Mesenteric fat pad (tissue), 1 donor: ENCODE measurements around the gene FAM120B. TPM values are rescaled to one million over a fixed set of nuclear protein-coding genes. Genes with fewer than 3 reads are reported as not detected.

Experiments
- DNase-seq: peaks from one replicate; pipeline ENCODE4 v3.0.0-alpha.2; 2020; ENCODE audit warnings: low spot score
- total RNA-seq: library from RNA; stranded (reverse); fragmentation: NEBNext Ultra II Directional; extraction: Animal tissue kit (Norgen Biotek cat#: 25700); gene quantifications from one replicate; pipeline ENCODE4 v1.2.1, GENCODE V29; 2021
- donor health status: DM: yes; HTN: yes; CAD: no.

The FAM120B gene
- total RNA-seq, 1 donor from 2014 or later = 27.8 TPM

DNA sequence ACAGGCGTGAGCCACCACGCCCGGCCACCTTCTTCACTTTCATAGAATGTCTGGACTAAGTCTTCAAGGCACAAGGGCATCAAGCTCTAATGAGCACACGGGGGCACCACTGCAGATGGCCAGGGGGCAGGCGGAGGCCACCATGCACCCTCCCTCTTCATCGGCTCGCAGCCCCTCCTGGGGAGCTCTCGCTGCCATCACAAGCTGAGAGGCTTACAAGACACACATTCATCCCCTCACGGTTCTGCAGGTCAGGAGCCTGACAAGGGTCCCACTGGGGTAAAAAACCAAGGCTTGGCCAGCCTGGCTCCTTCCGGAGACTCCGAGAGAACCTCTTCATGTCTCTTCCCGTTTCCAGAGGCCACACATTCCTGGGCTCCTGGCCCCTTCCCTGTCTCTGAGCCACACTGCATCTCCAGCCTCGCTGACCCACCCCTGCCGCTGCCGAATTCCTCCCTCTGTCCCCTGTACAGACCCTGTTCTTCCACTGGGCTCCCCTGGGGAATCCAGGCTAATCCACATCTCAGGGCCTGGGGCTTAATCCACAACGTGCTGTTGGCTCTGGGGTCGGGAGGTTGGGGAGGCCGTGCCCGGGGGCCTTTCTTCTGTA lies 35.5 kb upstream of the FAM120B start:
- DNase-seq = no peak

- no peak for DNase-seq
Measured at GRCh38 chr6:170271771-170272314, 34.7 kb upstream of the FAM120B start.

- no peak for DNase-seq
Measured at GRCh38 chr6:170272341-170273065, 34.1 kb upstream of the FAM120B start.

DNA sequence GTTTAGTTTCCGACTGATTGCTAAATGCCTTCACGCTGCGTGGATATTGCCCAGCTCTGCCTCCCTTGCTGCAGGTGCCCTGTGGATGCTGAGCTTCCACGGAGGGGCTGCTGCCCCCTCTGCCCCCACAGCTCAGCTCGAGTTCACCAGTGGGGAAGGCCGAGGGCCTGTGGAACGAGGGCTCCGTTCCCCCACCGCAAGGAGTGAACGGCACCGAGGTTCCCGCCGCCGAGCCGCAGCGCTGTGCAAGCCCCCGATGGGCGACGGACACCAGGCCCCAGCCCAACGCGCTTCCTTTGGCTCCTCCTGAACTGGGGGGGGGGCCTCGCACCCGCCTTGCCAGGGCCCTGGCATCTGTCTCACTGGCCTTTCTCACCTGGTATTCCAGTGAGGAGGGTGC lies 33.4 kb upstream of the FAM120B start:
- DNase-seq = no peak

DNA sequence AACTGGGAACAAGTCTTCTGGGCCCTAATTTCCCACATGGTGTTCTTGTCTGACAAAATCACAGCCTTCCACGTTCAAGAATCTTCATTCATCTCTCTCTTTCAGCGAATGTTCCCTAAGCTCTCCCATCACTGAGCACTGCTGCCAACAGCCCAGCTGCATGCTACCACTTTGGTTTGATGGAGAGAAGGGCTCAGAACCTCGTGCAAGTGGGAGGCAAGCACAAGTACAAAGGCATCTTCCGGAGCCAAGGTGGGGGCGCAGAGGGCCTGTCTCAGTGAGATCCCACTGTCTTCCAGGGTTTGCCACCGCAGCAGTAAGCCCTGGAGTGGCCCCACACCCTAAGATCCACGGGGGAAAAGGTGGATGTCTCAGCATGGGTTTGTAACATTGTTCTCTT lies 32.9 kb upstream of the FAM120B start:
- no peak for DNase-seq

DNA sequence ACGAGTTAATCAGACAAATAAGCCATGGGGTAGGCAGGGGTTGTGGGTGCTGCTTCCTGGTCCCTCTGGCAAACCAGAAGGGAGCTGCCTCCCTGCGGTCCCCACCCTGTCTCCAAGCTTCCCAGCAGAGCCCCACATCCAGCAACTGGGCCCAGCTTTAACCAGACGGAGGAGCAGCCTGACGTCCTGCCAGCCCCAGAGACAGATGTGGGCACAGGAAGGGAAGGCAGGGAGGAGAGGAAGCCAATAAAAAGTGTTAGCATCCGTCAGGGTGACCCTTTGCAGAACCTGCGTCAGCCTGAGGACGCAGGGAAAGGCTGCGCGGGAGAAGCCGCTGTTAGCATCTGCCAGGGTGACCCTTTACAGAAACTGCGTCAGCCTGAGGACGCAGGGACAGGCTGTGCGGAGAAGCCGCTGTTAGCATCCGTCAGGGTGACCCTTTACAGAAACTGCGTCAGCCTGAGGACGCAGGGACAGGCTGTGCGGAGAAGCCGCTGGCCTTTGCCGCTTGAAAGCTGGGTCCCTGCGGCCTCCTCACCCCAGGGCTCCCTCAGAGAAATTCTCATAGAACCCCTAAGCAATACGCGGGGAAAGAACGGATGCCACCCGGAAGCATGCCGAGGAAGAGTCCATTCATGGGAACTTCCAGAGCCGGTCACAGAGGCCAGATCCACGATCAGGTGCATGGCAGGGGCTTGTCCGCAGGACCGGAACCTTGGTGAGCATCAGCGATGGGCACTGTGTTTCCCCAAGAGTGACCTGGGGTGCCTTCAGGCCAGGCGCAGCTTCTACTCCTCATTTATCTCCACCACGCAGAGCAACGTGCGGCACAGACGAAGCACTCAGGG lies 31.6 kb upstream of the FAM120B start:
- no peak for DNase-seq

GRCh38 chr6:170276369-170277057 lies 30.0 kb upstream of the FAM120B start:
- DNase-seq = no peak

GRCh38 chr6:170277893-170278742 lies 28.4 kb upstream of the FAM120B start:
- DNase-seq = no peak

DNA sequence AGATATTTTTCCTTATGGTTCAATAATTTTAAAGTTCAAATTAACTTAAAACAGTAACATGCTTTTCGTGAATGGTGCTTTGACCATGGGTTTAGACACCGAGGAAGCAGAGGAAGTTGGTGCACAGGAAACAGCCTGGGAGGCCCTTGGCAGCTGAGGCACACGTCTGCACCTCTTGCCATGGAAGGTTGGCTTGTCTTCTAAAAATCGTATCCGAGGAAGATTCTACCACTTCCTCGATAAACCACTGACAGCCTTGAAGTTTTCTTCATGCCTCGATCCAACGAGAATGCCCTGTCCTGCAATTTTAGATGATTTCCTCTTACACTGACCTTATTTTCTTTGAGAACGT lies 27.8 kb upstream of the FAM120B start:
- no peak for DNase-seq

- no peak for DNase-seq
Measured at GRCh38 chr6:170279426-170279825, 27.1 kb upstream of the FAM120B start.

- DNase-seq = peak; percentile 91
Measured at GRCh38 chr6:170279977-170280688, 26.4 kb upstream of the FAM120B start.

DNA sequence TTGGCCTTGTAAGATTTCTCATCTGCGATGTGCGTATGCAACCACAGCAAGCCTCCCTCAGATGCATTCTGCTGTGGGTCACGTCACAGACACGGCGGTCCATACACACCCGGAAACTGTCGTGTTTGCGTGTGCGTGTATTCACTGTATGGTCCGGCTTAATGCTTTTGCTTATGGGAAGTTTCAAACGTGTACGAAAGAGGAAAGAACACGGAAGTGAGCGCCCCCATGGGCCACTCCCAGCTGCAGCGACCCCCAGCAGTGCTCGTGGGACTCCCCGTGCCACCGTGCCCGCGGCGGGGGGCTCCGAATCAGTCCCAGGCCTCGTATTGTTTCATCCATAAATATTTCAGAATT lies 25.9 kb upstream of the FAM120B start:
- peak; percentile 59 for DNase-seq

DNA sequence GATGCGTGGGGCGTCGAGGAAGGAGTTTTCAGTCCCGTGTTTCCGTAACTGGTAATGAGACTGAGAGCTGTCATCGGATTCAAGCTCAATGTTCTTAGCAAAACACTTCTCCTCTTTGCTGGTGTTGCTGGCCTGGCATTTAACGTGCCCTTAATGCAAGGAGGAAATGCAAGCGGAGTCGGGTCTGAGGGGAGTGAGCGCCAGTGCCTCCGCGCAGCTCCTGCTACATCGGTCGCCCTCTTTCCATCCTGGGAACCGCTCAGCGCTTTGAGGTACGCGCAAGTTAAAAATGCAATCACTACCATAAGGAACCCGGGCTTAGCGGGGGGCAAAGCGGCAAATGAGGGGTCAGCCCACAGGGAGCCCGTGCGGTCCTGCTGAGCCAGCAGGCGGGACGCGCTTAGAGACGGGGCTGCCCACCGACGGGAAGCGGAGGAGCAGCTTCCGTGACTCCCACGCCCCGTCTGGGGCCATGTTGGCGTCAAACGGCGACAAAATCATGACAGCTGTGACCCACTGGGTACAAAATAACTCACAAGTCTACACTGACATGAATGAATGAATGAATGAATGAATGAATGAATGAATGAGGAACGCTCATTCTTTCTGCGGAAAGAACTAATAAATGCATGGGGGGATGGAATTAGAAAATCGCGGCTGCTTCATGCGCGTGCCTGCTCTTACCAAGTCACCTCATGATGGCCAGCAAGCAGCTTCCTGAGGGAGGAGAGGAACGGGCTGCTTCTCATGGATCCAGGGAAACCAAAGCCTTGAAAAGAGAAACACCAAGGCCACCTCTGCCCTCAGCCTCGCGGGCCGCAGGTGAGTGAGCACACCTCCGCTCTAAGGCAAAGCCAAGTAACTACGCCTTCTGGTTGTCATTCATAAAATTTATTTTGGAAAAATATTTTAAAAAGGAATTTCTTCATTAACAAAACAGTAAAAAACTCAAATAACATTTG lies 24.9 kb upstream of the FAM120B start:
- DNase-seq = peak; percentile 73

DNA sequence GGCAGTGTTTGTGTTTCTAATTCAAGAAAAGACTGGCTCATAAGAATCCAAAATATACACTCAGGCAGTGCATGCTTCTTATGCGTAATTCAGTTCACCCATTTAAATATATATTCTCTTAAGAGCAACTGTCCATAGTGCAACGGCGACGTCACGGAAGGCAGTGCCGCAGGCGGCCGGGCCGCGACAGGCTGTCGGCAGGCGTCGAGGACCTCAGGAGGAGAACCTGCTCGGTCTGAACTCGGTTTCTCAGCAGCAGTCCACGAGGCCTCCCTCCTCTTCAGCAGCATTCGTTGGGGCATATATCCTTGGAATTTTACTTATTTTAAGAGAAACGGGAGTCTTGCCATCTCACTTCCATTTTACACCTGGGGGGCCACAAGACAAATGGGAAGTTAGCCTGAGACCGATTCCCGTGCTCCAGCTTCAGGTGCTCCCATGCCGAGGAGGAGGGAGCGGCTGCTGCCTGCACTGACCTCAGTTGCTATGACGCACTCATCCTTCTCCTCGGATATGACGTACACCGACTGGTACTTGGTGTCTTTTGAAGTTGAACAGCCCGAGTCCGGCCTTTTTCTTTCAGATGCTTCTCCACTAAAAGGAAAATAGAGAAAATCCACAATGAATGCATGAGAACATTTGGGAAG lies 23.9 kb upstream of the FAM120B start:
- peak; percentile 74 for DNase-seq

- peak; percentile 87 for DNase-seq
Measured at GRCh38 chr6:170283212-170284081, 23.1 kb upstream of the FAM120B start.

DNA sequence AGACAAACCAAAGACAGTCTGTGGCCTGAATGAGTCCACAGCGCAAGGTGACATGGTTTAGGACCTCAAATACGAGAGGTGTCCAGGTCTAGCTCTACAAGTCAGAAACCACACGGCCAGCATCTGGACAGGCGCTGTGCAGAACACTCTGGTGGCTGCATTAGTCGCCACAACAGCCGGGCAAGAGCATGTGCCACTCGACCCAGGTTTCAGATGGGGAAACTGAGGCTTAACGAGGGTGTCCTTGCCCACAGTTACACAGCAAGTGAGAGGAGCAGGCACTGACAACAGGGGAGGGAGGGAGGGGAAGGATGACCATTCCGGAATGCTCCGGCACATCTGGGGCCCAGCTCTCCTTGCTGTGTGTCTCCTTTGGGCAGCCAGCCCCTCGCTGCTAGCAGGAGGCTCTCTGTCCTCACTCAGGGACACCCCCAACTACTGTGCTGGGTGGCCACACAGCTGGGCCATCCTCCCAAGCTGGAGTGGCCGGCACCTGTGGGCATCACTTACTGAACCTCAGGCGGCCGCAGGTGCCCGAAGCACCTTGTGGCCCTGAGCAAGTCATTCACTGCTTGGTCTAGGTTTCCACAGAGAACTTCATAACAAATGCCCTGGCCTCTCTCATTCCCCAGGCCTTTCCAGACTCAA lies 22.3 kb upstream of the FAM120B start:
- DNase-seq = peak; percentile 73
